Tibial nerve (tissue), 4 donors: Measurements from ENCODE around the gene ZNFX1.

ENCODE experiments used
- EP300 ChIP-seq, 2 donors: sonication (generic); formaldehyde crosslinking; IDR thresholded peaks; one replicate each; pipeline ENCODE4 v1.6.1; 2017; ENCODE audit warnings: antibody characterized with exemption in 2 of 2, mild to moderate bottlenecking in 1 of 2
- POLR2A ChIP-seq, 2 donors: fragments of 450-650 bp; IDR thresholded peaks; one replicate each; pipeline ENCODE4 v1.6.1; 2017; ENCODE audit warnings: antibody characterized with exemption in 2 of 2, mild to moderate bottlenecking in 2 of 2, moderate library complexity in 2 of 2
- TF ChIP-seq, protein P1 (sequence below), 5 experiments: fragments of 200-600 bp in 3 of 5; fragments of 450-650 bp in 2 of 5; sonication (generic) in 3 of 5; IDR thresholded peaks; one replicate each; pipeline ENCODE4 v1.5.1; 2016 to 2019; ENCODE audit warnings: antibody characterized with exemption in 5 of 5, mild to moderate bottlenecking in 3 of 5, moderate library complexity in 2 of 5

GRCh38 chr20:49228676-49229075 is 49.2 kb downstream of the ZNFX1 start:
- TF ChIP-seq, protein P1, sequence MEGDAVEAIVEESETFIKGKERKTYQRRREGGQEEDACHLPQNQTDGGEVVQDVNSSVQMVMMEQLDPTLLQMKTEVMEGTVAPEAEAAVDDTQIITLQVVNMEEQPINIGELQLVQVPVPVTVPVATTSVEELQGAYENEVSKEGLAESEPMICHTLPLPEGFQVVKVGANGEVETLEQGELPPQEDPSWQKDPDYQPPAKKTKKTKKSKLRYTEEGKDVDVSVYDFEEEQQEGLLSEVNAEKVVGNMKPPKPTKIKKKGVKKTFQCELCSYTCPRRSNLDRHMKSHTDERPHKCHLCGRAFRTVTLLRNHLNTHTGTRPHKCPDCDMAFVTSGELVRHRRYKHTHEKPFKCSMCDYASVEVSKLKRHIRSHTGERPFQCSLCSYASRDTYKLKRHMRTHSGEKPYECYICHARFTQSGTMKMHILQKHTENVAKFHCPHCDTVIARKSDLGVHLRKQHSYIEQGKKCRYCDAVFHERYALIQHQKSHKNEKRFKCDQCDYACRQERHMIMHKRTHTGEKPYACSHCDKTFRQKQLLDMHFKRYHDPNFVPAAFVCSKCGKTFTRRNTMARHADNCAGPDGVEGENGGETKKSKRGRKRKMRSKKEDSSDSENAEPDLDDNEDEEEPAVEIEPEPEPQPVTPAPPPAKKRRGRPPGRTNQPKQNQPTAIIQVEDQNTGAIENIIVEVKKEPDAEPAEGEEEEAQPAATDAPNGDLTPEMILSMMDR (IDR thresholded peaks at IDR 0.05) = no peak
- no peak for TF ChIP-seq POLR2A (IDR thresholded peaks at IDR 0.05)
- no peak for TF ChIP-seq EP300 (IDR thresholded peaks at IDR 0.05)
